Stomach (tissue), 9 donors: ENCODE measurements around the gene RETREG1. TPM values are rescaled to one million over a fixed set of nuclear protein-coding genes. Genes with fewer than 3 reads are reported as not detected.

Source experiments
- DNase-seq, 2 donors: peaks; one replicate each; pipeline versions ENCODE4 v3.0.0 to v3.0.0-alpha.2; 2013 to 2019
- H3K27ac ChIP-seq, 5 donors: fragments of 200-600 bp in 4 of 5; sonication (generic) in 4 of 5; one replicate each; pipeline ENCODE4 v1.5.1; 2013 to 2019; ENCODE audit warnings: mild to moderate bottlenecking in 1 of 5, moderate library complexity in 1 of 5
- H3K27me3 ChIP-seq, 3 donors: fragments of 200-600 bp; sonication (generic); one replicate each; pipeline ENCODE4 v1.5.1; 2017 to 2019; ENCODE audit warnings: mixed run types in 1 of 3
- H3K36me3 ChIP-seq, 4 donors: fragments of 200-600 bp; sonication (generic); 1 replicate in 3 of 4; 2 replicates in 1 of 4; pipeline ENCODE4 v1.5.1; 2016 to 2019
- H3K4me1 ChIP-seq, 4 donors: fragments of 200-600 bp; sonication (generic); one replicate each; pipeline ENCODE4 v1.5.1; 2016 to 2019
- H3K4me3 ChIP-seq, 4 donors: fragments of 200-600 bp; sonication (generic) in 3 of 4; one replicate each; pipeline ENCODE4 v1.5.1; 2016 to 2019; ENCODE audit warnings: mild to moderate bottlenecking in 1 of 4
- H3K9me3 ChIP-seq, 4 donors: fragments of 200-600 bp; sonication (generic); one replicate each; pipeline ENCODE4 v1.5.1; 2016 to 2019
- CTCF ChIP-seq, 7 experiments: fragments of 450-650 bp in 4 of 7; fragments of 200-600 bp in 3 of 7; sonication (generic) in 3 of 7; IDR thresholded peaks; one replicate each; pipeline ENCODE4 v1.5.1; 2016 to 2019; ENCODE audit warnings: antibody characterized with exemption in 7 of 7, control low read depth in 2 of 7, mild to moderate bottlenecking in 1 of 7
- EP300 ChIP-seq: sonication (generic); formaldehyde crosslinking; IDR thresholded peaks from one replicate; pipeline ENCODE4 v1.6.1; 2017; ENCODE audit warnings: antibody characterized with exemption
- POLR2A ChIP-seq, 4 donors: fragments of 450-650 bp; IDR thresholded peaks; one replicate each; pipeline ENCODE4 v1.6.1; 2016; ENCODE audit warnings: antibody characterized with exemption in 4 of 4, control low read depth in 2 of 4, mild to moderate bottlenecking in 1 of 4, moderate library complexity in 1 of 4
- POLR2AphosphoS5 ChIP-seq, 3 donors: sonication (generic); formaldehyde crosslinking; IDR thresholded peaks; one replicate each; pipeline ENCODE4 v1.6.1; 2016; ENCODE audit warnings: antibody characterized with exemption in 3 of 3
- WGBS, 5 donors: extraction: QIAGEN DNeasy Blood & Tissue Kit in 3 of 5; methylation state at CpG; one replicate each; pipeline versions ENCODE4 v1.1.5 to v1.1.7; 2013 to 2018; 5-methylcytosine and 5-hydroxymethylcytosine counted together
- intact Hi-C: fragments of 100-400 bp; cut with DNase I; formaldehyde crosslinking; loops from one replicate; pipeline ENCODE4 v1.15.1; 2023; ENCODE audit warnings: low total_unique reads
- polyA plus RNA-seq, 3 donors: library from polyadenylated mRNA; stranded (reverse); fragments of 200-250 nt; gene quantifications; one replicate each; pipeline ENCODE4 v1.2.3, GENCODE V29; 2013
- total RNA-seq, 5 donors: library from RNA; depleted of rRNA; stranded (reverse); fragments of >200 nt; gene quantifications; one replicate each; pipeline versions ENCODE4 v1.1.0 to v1.2.3, GENCODE V29; 2014 to 2016
- donor health status: healthy with polysubstance abuse.
- donor health status: Bipolar disorder and iron deficiency.
- donor health status: healthy.

Gene RETREG1
- total and polyA plus RNA-seq, 8 donors = 7.1 to 71.2 (median 23.9) TPM

- H3K4me3 ChIP-seq = no peak overlapping the region
Observed at GRCh38 chr5:16565118-16565517, 51.7 kb downstream of the RETREG1 start.

GRCh38 chr5:16564248-16564867 lies 52.4 kb downstream of the RETREG1 start:
- Histone ChIP-seq H3K9me3 (no peaks in the 10 kb centered on the region), H3K27ac (no peak overlapping the region), H3K4me3 (no peak overlapping the region), H3K4me1 (no peaks in the 10 kb centered on the region), H3K36me3 (no peaks in the 10 kb centered on the region), H3K27me3 (no peaks in the 10 kb centered on the region)
- DNase-seq = no peak
- TF ChIP-seq CTCF (IDR thresholded peaks at IDR 0.05) (no peak), EP300 (no peak), POLR2AphosphoS5 (IDR thresholded peaks at IDR 0.05) (no peak), POLR2A (IDR thresholded peaks at IDR 0.05) (no peak)
- WGBS, 5 donors = 78 to 83% (median 79%) methylated on average over 5 of the region's 5 CpGs
- intact Hi-C loops = no loop called here

More at GRCh38 chr5:16565118-16565517, 51.7 kb downstream of the RETREG1 start:
- no peak for DNase-seq
- Histone ChIP-seq H3K36me3 (no peaks in the 10 kb centered on the region), H3K27ac (no peak overlapping the region), H3K27me3 (no peaks in the 10 kb centered on the region), H3K9me3 (no peaks in the 10 kb centered on the region), H3K4me1 (no peaks in the 10 kb centered on the region)
- intact Hi-C loops = no loop called here
- WGBS, 5 donors = 75 to 96% (median 89%) methylated on average over 1 of the region's 1 CpG
- TF ChIP-seq CTCF (IDR thresholded peaks at IDR 0.05) (no peak), POLR2AphosphoS5 (IDR thresholded peaks at IDR 0.05) (no peak), POLR2A (IDR thresholded peaks at IDR 0.05) (no peak), EP300 (no peak)

- Histone ChIP-seq H3K36me3 (no peaks in the 10 kb centered on the region), H3K4me3 (no peak overlapping the region), H3K9me3 (no peaks in the 10 kb centered on the region), H3K27me3 (no peaks in the 10 kb centered on the region), H3K4me1 (no peaks in the 10 kb centered on the region), H3K27ac (no peak overlapping the region)
- no peak for DNase-seq
- intact Hi-C loops = no loop called here
- TF ChIP-seq CTCF (IDR thresholded peaks at IDR 0.05) = no peak
- TF ChIP-seq POLR2A (IDR thresholded peaks at IDR 0.05) = no peak
- no peak for TF ChIP-seq EP300
- TF ChIP-seq POLR2AphosphoS5 (IDR thresholded peaks at IDR 0.05) = no peak
Observed at GRCh38 chr5:16563686-16564085, 53.1 kb downstream of the RETREG1 start.

GRCh38 chr5:16561660-16562059 lies 55.1 kb downstream of the RETREG1 start:
- no peak overlapping the region for H3K27ac ChIP-seq
- intact Hi-C loops = no loop called here
- DNase-seq = no peak
- no peaks in the 10 kb centered on the region for H3K9me3 ChIP-seq
- no peaks in the 10 kb centered on the region for H3K27me3 ChIP-seq
- TF ChIP-seq POLR2A (IDR thresholded peaks at IDR 0.05) = no peak
- TF ChIP-seq EP300 = no peak
- TF ChIP-seq CTCF (IDR thresholded peaks at IDR 0.05) = no peak
- no peak for TF ChIP-seq POLR2AphosphoS5 (IDR thresholded peaks at IDR 0.05)
- no peaks in the 10 kb centered on the region for H3K36me3 ChIP-seq
- WGBS, 5 donors = 79 to 93% (median 87%) methylated on average over 3 of the region's 3 CpGs
- H3K4me1 ChIP-seq = no peaks in the 10 kb centered on the region
- H3K4me3 ChIP-seq = no peak overlapping the region
